ENCODE results near the gene AIFM1. TPM values are rescaled to one million over a fixed set of nuclear protein-coding genes. Genes with fewer than 3 reads are reported as not detected.

AIFM1 gene
- 10 to 100 TPM; 20.0 to 23.6 TPM for total RNA-seq
- polyA plus RNA-seq: 10 to 100 TPM; 32.2 to 39.4 TPM

DNA sequence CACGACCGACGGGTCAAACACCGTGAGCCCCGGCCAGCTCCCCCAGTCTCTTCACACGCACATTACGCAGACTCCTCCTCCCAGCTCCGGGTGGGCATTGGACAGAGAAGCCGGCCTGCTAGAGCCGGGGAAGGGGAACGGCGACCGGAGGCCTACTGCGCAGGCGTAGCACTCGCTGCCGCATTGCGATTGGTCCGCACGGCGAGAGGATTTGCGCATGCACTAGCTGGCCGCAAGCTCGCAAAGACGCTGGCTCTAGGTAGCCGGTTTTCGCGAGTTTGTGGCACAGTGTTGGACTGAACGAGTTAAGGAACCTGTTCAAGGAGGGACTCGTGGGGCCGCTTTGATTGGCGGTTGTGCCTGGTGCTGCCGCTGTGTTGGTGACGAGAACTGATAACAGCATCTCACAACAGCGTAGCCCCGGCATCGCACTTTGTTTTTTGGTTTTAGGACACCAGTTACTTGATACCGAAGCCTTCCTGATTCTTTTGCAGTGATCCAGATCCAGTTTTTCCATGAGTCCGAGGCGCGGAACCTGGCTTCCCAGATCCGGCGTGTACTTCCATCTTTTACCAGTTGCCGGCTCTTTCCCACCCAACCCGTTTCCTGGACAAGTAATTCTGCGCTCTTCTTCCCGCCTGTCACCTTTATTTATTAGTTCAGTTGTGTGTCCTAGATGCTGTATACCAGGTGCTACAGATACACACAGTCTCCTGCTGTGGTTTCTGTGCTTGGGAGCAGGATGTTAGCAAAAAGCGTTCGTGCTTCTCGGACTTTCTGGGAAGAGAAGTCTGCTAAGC is at the start of gene AIFM1:
Gene AIFM1, minus strand, starts transcription at position 139 of the 800 bp plus-strand sequence. CDS start 185 bp downstream, outside the sequence.
- peaks cover 0 to 4% (median 0%) of the 10 kb centered on the region in 8 donors for H3K9me3 Mint-ChIP-seq
- CTCF ChIA-PET (ENCODE audit: partially characterized antibody): interaction anchor here (0.9 to 2.0 kb wide), 2 partner anchors 84 to 86 kb away, joined by 3 to 7 read pairs; no protein-coding TSS in a partner anchor
- intact Hi-C loops (cut with micrococcal nuclease): loop anchor here (1.0 to 2.0 kb wide), 2 partner anchors 7 to 103 kb away; partner anchors contain the start of gene ZNF280C
- peaks cover 0 to 8% of the 10 kb centered on the region in 2 donors for H3K36me3 Mint-ChIP-seq
- no peaks in the 10 kb centered on the region for H3K36me3 ChIP-seq (ENCODE audit: insufficient read depth, low read length)
- peak; percentile 87 to 93 (median 89) for DNase-seq
- H3K4me1 ChIP-seq (ENCODE audit: insufficient read depth, low read length): peaks cover 32% of the 10 kb centered on the region
- POLR2A ChIA-PET (ENCODE audit: partially characterized antibody): interaction anchor here (0.6 to 1.9 kb wide), 14 partner anchors 10 to 103 kb away, joined by 3 to 9 read pairs (median 3); partner anchors contain the start of gene ZNF280C
- H3K4me3 Mint-ChIP-seq: peak within 1 kb of the TSS; percentile 81 to 99 (median 92)
- H3K27ac ChIP-seq (ENCODE audit: low read depth, low read length): peak within 1 kb of the TSS; percentile 74
- H3K4me1 Mint-ChIP-seq: peaks cover 11 to 57% (median 34%) of the 10 kb centered on the region in 4 donors
- H3K27ac Mint-ChIP-seq: peak within 1 kb of the TSS; percentile 83 to 97 (median 95)
- peak within 1 kb of the TSS; percentile 74 to 77 for H3K4me3 ChIP-seq (ENCODE audit: low read length in 2 of 2)
- no peaks in the 10 kb centered on the region for H3K27me3 ChIP-seq (ENCODE audit: insufficient read depth, low read length)
- H3K9me3 ChIP-seq (ENCODE audit: control insufficient read depth in 1 of 2, low read length in 2 of 2): no peaks in the 10 kb centered on the region
- no peaks in the 10 kb centered on the region for H3K27me3 Mint-ChIP-seq

DNA sequence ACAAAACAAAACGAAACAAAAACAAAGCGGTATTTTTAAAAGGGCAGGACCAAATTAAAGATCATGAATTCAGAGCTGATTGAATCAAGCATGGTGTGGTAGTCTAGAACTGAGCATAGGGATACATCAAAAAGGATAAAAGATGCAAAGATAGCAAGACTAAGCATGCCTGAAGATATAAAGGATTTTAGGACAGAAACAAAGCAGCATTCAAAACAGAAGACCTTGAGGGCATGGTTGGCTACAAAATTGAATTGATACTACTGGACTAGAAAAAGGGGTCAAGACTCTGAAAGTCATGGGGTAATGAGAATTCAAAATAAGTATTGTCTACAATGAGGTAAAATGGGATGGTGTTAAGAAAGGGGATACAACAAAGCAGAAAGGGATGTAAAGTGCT is 47.7 kb upstream of the AIFM1 start:
- intact Hi-C loops (cut with micrococcal nuclease): no loop called here
- no peaks in the 10 kb centered on the region for H3K9me3 Mint-ChIP-seq
- no peaks in the 10 kb centered on the region for H3K27me3 ChIP-seq (ENCODE audit: insufficient read depth, low read length)
- H3K9me3 ChIP-seq (ENCODE audit: control insufficient read depth in 1 of 2, low read length in 2 of 2): no peaks in the 10 kb centered on the region
- H3K36me3 ChIP-seq (ENCODE audit: insufficient read depth, low read length): no peaks in the 10 kb centered on the region
- peaks cover 9 to 30% of the 10 kb centered on the region in 2 donors for H3K36me3 Mint-ChIP-seq
- H3K4me3 Mint-ChIP-seq: peak overlapping the region in 2 of 8 donors; percentile 6 to 22
- DNase-seq: no peak
- peaks cover 0 to 5% (median 2%) of the 10 kb centered on the region in 4 donors for H3K4me1 Mint-ChIP-seq
- ChIA-PET POLR2A (ENCODE audit: partially characterized antibody) (no interaction called here), CTCF (ENCODE audit: partially characterized antibody) (no interaction called here)
- H3K4me1 ChIP-seq (ENCODE audit: insufficient read depth, low read length): no peaks in the 10 kb centered on the region
- H3K27ac Mint-ChIP-seq: no peak overlapping the region
- no peaks in the 10 kb centered on the region for H3K27me3 Mint-ChIP-seq
- no peak overlapping the region for H3K27ac ChIP-seq (ENCODE audit: low read depth, low read length)
- H3K4me3 ChIP-seq (ENCODE audit: low read length in 2 of 2): no peak overlapping the region

DNA sequence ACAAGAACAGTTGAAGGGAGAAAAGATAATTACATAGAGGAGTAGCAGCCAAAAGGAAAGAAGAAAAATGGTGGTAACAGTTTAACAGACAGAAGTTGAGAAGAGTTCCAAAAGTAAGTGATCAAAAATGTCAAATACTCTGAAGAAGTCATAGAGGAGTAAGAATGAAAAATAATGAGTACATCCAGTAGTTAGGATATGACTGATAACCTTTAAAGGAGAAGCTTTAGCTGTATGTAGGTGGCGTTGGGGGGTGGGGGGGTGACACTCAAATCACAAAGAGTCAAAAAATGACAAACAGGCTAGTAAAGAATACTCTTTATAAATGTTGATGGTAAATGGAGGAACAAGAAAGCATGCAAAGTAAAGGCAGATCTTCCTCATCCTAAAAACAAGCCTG is 46.7 kb upstream of the AIFM1 start:
- Mint-ChIP-seq H3K27me3 (no peaks in the 10 kb centered on the region), H3K27ac (no peak overlapping the region), H3K4me1 (peaks cover 0 to 5% (median 2%) of the 10 kb centered on the region in 4 donors), H3K9me3 (no peaks in the 10 kb centered on the region), H3K36me3 (peaks cover 9 to 30% of the 10 kb centered on the region in 2 donors), H3K4me3 (peak overlapping the region in 1 of 8 donors; percentile 59)
- no peaks in the 10 kb centered on the region for H3K27me3 ChIP-seq (ENCODE audit: insufficient read depth, low read length)
- H3K4me3 ChIP-seq (ENCODE audit: low read length in 2 of 2): no peak overlapping the region
- ChIA-PET POLR2A (ENCODE audit: partially characterized antibody) (no interaction called here), CTCF (ENCODE audit: partially characterized antibody) (no interaction called here)
- no peak for DNase-seq
- H3K36me3 ChIP-seq (ENCODE audit: insufficient read depth, low read length): no peaks in the 10 kb centered on the region
- H3K4me1 ChIP-seq (ENCODE audit: insufficient read depth, low read length): no peaks in the 10 kb centered on the region
- no peaks in the 10 kb centered on the region for H3K9me3 ChIP-seq (ENCODE audit: control insufficient read depth in 1 of 2, low read length in 2 of 2)
- no peak overlapping the region for H3K27ac ChIP-seq (ENCODE audit: low read depth, low read length)
- intact Hi-C loops (cut with micrococcal nuclease): no loop called here

DNA sequence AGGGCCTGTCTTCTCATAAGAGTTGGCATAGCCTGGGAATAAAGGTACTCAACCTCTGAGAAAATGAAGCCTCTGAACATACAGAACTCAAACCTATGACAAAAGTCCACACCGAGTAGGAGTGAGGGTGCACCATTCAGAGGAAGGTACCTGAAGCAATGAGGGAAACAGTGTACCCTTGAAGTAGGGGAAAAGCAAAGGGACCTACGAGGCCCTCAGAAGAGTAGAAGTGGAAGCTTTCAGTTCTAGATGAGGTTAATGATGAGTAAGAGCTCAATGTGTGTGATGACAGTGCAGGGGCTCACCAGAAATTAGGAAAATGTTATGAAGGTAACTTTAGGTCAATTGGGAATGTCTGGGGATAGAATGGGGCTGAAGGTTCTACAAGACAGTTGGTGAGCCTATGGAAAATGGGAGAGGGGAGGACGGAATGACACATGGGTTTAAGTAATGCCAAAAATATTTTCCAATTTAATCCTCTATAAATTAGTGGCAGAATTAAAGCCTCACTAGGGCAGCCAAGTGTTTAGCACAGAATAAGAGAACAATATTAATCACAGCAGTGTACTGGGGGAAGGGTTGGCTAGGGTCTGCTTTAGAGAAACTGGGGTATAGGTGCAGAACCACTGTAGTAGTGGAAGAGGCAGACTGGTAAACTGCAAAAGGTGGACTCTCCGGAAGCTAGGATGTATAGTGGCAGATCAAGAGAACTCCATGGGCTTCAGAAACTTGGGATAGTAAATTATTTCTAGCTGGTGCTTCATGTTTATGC is 46.0 kb upstream of the AIFM1 start:
- no peaks in the 10 kb centered on the region for H3K36me3 ChIP-seq (ENCODE audit: insufficient read depth, low read length)
- H3K4me1 ChIP-seq (ENCODE audit: insufficient read depth, low read length): no peaks in the 10 kb centered on the region
- no peaks in the 10 kb centered on the region for H3K27me3 ChIP-seq (ENCODE audit: insufficient read depth, low read length)
- Mint-ChIP-seq H3K36me3 (peaks cover 9 to 28% of the 10 kb centered on the region in 2 donors), H3K27me3 (no peaks in the 10 kb centered on the region), H3K27ac (no peak overlapping the region), H3K4me1 (peaks cover 0 to 5% (median 2%) of the 10 kb centered on the region in 4 donors), H3K4me3 (no peak overlapping the region), H3K9me3 (no peaks in the 10 kb centered on the region)
- H3K9me3 ChIP-seq (ENCODE audit: control insufficient read depth in 1 of 2, low read length in 2 of 2): no peaks in the 10 kb centered on the region
- no peak overlapping the region for H3K27ac ChIP-seq (ENCODE audit: low read depth, low read length)
- CTCF ChIA-PET (ENCODE audit: partially characterized antibody): no interaction called here
- intact Hi-C loops (cut with micrococcal nuclease): no loop called here
- no peak for DNase-seq
- no peak overlapping the region for H3K4me3 ChIP-seq (ENCODE audit: low read length in 2 of 2)
- POLR2A ChIA-PET (ENCODE audit: partially characterized antibody): no interaction called here

DNA sequence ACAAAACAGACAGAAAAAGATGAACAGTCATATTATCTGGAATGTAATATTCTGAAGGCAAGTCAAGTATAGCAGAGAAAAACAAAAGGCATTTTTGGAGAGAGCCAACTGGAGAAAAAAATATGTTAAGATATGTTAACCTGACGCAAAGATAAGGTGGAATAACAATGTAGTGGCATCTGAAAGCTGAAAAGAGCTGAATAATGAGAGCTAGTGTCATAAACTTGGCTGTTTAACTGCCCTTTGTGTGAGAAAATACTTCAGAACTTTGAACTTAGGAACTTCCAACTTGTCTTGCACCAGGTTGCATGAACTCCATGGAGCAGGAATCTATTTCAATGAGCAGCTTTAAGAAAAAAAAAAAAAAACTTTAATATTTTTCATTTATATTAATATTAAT is 39.0 kb upstream of the AIFM1 start:
- no peaks in the 10 kb centered on the region for H3K9me3 ChIP-seq (ENCODE audit: control insufficient read depth in 1 of 2, low read length in 2 of 2)
- H3K36me3 Mint-ChIP-seq: peaks cover 7 to 10% of the 10 kb centered on the region in 2 donors
- no peak overlapping the region for H3K27ac ChIP-seq (ENCODE audit: low read depth, low read length)
- H3K4me1 ChIP-seq (ENCODE audit: insufficient read depth, low read length): no peaks in the 10 kb centered on the region
- no peak for DNase-seq
- no peaks in the 10 kb centered on the region for H3K9me3 Mint-ChIP-seq
- no peak overlapping the region for H3K4me3 ChIP-seq (ENCODE audit: low read length in 2 of 2)
- no peak overlapping the region for H3K27ac Mint-ChIP-seq
- no peaks in the 10 kb centered on the region for H3K27me3 Mint-ChIP-seq
- CTCF ChIA-PET (ENCODE audit: partially characterized antibody): no interaction called here
- intact Hi-C loops (cut with micrococcal nuclease): no loop called here
- no peaks in the 10 kb centered on the region for H3K4me1 Mint-ChIP-seq
- POLR2A ChIA-PET (ENCODE audit: partially characterized antibody): no interaction called here
- no peak overlapping the region for H3K4me3 Mint-ChIP-seq
- no peaks in the 10 kb centered on the region for H3K27me3 ChIP-seq (ENCODE audit: insufficient read depth, low read length)
- no peaks in the 10 kb centered on the region for H3K36me3 ChIP-seq (ENCODE audit: insufficient read depth, low read length)

DNA sequence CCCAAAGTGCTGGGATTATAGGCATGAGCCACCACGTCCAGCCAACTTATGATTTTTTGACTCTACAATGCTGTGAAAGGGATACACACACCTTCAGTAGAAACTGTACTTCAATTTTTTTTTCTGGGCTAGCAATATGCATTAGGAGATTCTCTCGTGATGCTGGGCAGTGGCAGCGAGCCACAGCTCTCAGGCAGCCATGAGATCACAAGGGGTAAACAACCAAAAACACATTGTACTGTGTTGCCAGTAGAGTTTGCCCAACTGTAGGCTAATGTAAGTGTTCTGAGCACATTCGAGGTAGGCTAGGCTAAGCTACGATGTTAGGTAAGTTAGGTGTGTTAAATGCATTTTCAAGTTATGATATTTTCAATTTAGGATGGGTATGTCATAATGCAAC is 31.8 kb upstream of the AIFM1 start:
- Histone ChIP-seq H3K27me3 (ENCODE audit: insufficient read depth, low read length) (no peaks in the 10 kb centered on the region), H3K36me3 (ENCODE audit: insufficient read depth, low read length) (no peaks in the 10 kb centered on the region), H3K27ac (ENCODE audit: low read depth, low read length) (no peak overlapping the region), H3K4me1 (ENCODE audit: insufficient read depth, low read length) (peaks cover under 1% of the 10 kb centered on the region), H3K4me3 (ENCODE audit: low read length in 2 of 2) (no peak overlapping the region), H3K9me3 (ENCODE audit: control insufficient read depth in 1 of 2, low read length in 2 of 2) (no peaks in the 10 kb centered on the region)
- POLR2A ChIA-PET (ENCODE audit: partially characterized antibody): no interaction called here
- no peak overlapping the region for H3K4me3 Mint-ChIP-seq
- H3K36me3 Mint-ChIP-seq: no peaks in the 10 kb centered on the region
- no peak for DNase-seq
- intact Hi-C loops (cut with micrococcal nuclease): no loop called here
- no peak overlapping the region for H3K27ac Mint-ChIP-seq
- CTCF ChIA-PET (ENCODE audit: partially characterized antibody): interaction anchor here (0.7 kb wide), 1 partner anchor 137 kb away, joined by 3 read pairs; no protein-coding TSS in a partner anchor
- no peaks in the 10 kb centered on the region for H3K27me3 Mint-ChIP-seq
- peaks cover 0 to under 1% (median under 1%) of the 10 kb centered on the region in 4 donors for H3K4me1 Mint-ChIP-seq
- no peaks in the 10 kb centered on the region for H3K9me3 Mint-ChIP-seq

DNA sequence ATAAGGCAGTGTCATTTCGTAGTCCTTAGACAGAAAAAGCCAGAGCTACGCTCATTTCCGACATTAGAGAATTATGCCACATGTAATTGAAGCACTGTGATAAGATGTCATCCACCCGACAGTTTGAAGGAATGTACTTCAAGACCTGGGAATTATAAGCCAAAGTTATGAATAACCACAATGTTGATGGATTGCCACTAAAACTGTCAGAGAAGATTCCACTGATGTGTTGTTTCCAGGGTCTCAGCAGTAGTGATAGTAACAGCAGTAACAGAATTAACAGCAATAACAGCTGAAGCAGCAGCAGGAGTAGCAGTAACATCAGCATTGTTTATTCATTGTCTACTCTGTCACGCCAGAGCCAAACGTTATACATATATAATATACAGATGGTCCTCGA is 30.8 kb upstream of the AIFM1 start:
- peaks cover 0 to 5% (median 2%) of the 10 kb centered on the region in 4 donors for H3K4me1 Mint-ChIP-seq
- H3K27me3 Mint-ChIP-seq: peaks cover 0 to 2% of the 10 kb centered on the region in 2 donors
- DNase-seq: no peak
- H3K27ac Mint-ChIP-seq: no peak overlapping the region
- Histone ChIP-seq H3K27me3 (ENCODE audit: insufficient read depth, low read length) (no peaks in the 10 kb centered on the region), H3K4me3 (ENCODE audit: low read length in 2 of 2) (no peak overlapping the region), H3K4me1 (ENCODE audit: insufficient read depth, low read length) (peaks cover 5% of the 10 kb centered on the region), H3K9me3 (ENCODE audit: control insufficient read depth in 1 of 2, low read length in 2 of 2) (no peaks in the 10 kb centered on the region), H3K36me3 (ENCODE audit: insufficient read depth, low read length) (no peaks in the 10 kb centered on the region), H3K27ac (ENCODE audit: low read depth, low read length) (no peak overlapping the region)
- no peak overlapping the region for H3K4me3 Mint-ChIP-seq
- ChIA-PET CTCF (ENCODE audit: partially characterized antibody) (interaction anchor here (0.7 to 1.4 kb wide), 2 partner anchors 48 to 335 kb away, joined by 3 read pairs; no protein-coding TSS in a partner anchor), POLR2A (ENCODE audit: partially characterized antibody) (no interaction called here)
- no peaks in the 10 kb centered on the region for H3K9me3 Mint-ChIP-seq
- intact Hi-C loops (cut with micrococcal nuclease): no loop called here
- H3K36me3 Mint-ChIP-seq: no peaks in the 10 kb centered on the region

Data from CD4-positive, alpha-beta memory T cell (primary cell).